ENCODE results near the gene SLC19A1.
A peak's percentile ranks its signal among the peaks of the same experiment; 100 is the strongest.

SLC19A1 gene

DNA sequence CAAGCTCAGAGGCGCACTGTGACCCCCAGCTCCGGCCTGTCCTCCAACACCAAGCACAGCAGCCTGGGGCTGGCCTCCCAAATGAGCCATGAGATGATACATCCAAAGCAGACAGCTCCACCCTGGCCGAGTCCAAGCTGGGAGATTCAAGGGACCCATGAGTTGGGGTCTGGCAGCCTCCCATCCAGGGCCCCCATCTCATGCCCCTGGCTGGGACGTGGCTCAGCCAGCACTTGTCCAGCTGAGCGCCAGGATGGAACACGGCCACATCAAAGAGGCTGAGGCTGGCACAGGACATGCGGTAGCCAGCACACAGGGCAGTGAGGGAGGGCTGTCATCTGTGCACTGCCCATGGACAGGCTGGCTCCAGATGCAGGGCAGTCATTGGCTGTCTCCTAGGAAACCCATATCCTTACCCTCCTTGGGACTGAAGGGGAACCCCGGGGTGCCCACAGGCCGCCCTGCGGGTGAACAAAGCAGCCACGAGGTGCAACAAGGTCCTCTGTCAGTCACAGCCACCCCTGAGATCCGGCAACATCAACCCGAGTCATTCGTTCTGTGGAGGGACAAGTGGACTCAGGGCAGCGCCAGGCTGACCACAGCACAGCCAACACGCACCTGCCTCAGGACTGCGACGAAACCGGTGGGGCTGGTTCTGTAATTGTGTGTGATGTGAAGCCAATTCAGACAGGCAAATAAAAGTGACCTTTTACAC lies 29.1 kb downstream of the SLC19A1 start:
- peak; percentile 74 for TF ChIP-seq NFIC (IDR thresholded peaks at IDR 0.05)
- no peak for TF ChIP-seq EGR1 (IDR thresholded peaks at IDR 0.05)
- TF ChIP-seq CEBPB (IDR thresholded peaks at IDR 0.05): no peak
- TF ChIP-seq, protein P1, sequence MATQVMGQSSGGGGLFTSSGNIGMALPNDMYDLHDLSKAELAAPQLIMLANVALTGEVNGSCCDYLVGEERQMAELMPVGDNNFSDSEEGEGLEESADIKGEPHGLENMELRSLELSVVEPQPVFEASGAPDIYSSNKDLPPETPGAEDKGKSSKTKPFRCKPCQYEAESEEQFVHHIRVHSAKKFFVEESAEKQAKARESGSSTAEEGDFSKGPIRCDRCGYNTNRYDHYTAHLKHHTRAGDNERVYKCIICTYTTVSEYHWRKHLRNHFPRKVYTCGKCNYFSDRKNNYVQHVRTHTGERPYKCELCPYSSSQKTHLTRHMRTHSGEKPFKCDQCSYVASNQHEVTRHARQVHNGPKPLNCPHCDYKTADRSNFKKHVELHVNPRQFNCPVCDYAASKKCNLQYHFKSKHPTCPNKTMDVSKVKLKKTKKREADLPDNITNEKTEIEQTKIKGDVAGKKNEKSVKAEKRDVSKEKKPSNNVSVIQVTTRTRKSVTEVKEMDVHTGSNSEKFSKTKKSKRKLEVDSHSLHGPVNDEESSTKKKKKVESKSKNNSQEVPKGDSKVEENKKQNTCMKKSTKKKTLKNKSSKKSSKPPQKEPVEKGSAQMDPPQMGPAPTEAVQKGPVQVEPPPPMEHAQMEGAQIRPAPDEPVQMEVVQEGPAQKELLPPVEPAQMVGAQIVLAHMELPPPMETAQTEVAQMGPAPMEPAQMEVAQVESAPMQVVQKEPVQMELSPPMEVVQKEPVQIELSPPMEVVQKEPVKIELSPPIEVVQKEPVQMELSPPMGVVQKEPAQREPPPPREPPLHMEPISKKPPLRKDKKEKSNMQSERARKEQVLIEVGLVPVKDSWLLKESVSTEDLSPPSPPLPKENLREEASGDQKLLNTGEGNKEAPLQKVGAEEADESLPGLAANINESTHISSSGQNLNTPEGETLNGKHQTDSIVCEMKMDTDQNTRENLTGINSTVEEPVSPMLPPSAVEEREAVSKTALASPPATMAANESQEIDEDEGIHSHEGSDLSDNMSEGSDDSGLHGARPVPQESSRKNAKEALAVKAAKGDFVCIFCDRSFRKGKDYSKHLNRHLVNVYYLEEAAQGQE (IDR thresholded peaks at IDR 0.05; ENCODE audit: low read depth): no peak
- TF ChIP-seq, protein P2, sequence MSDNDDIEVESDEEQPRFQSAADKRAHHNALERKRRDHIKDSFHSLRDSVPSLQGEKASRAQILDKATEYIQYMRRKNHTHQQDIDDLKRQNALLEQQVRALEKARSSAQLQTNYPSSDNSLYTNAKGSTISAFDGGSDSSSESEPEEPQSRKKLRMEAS (IDR thresholded peaks at IDR 0.05): peak; percentile 85
- TF ChIP-seq TCF12 (IDR thresholded peaks at IDR 0.05; ENCODE audit: low read depth): peak; percentile 64
- no peak; the same call in 1 of the 2 replicates for TF ChIP-seq RAD21 (IDR thresholded peaks at IDR 0.05; ENCODE audit: low read depth)
- peak; percentile 66 for TF ChIP-seq TEAD4 (IDR thresholded peaks at IDR 0.05)
- no peak for TF ChIP-seq YY1 (IDR thresholded peaks at IDR 0.05; ENCODE audit: low read depth)
- TF ChIP-seq, protein P3, sequence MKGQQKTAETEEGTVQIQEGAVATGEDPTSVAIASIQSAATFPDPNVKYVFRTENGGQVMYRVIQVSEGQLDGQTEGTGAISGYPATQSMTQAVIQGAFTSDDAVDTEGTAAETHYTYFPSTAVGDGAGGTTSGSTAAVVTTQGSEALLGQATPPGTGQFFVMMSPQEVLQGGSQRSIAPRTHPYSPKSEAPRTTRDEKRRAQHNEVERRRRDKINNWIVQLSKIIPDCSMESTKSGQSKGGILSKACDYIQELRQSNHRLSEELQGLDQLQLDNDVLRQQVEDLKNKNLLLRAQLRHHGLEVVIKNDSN (IDR thresholded peaks at IDR 0.05): no peak
- no peak for TF ChIP-seq ZBTB7A (IDR thresholded peaks at IDR 0.05; ENCODE audit: low read depth)

DNA sequence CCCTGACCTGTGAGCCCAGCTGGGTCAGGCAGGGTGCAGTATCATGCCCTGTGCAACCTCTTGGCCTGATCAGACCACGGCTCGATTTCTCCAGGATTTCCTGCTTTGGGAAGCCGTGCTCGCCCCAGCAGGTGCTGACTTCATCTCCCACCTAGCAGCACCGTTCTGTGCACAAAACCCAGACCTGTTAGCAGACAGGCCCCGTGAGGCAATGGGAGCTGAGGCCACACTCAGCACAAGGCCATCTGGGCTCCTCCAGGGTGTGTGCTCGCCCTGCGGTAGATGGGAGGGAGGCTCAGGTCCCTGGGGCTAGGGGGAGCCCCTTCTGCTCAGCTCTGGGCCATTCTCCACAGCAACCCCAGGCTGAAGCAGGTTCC lies 29.6 kb downstream of the SLC19A1 start:
- TF ChIP-seq EGR1 (IDR thresholded peaks at IDR 0.05) (no peak), RAD21 (IDR thresholded peaks at IDR 0.05; ENCODE audit: low read depth) (no peak), CREB1 (IDR thresholded peaks at IDR 0.05; ENCODE audit: low read depth) (no peak), ZBTB7A (IDR thresholded peaks at IDR 0.05; ENCODE audit: low read depth) (no peak), CEBPB (IDR thresholded peaks at IDR 0.05) (no peak), YY1 (IDR thresholded peaks at IDR 0.05; ENCODE audit: low read depth) (no peak), FOXM1 (IDR thresholded peaks at IDR 0.05; ENCODE audit: borderline replicate concordance, low read depth) (no peak), TCF12 (IDR thresholded peaks at IDR 0.05; ENCODE audit: low read depth) (no peak), NFIC (IDR thresholded peaks at IDR 0.05) (no peak), TAF1 (IDR thresholded peaks at IDR 0.05; ENCODE audit: low read depth) (no peak), EP300 (IDR thresholded peaks at IDR 0.05; ENCODE audit: borderline replicate concordance) (no peak), TEAD4 (IDR thresholded peaks at IDR 0.05) (no peak)
- TF ChIP-seq, protein P2 (IDR thresholded peaks at IDR 0.05): no peak
- TF ChIP-seq, protein P3 (IDR thresholded peaks at IDR 0.05): no peak
- TF ChIP-seq, protein P1 (IDR thresholded peaks at IDR 0.05; ENCODE audit: low read depth): no peak

DNA sequence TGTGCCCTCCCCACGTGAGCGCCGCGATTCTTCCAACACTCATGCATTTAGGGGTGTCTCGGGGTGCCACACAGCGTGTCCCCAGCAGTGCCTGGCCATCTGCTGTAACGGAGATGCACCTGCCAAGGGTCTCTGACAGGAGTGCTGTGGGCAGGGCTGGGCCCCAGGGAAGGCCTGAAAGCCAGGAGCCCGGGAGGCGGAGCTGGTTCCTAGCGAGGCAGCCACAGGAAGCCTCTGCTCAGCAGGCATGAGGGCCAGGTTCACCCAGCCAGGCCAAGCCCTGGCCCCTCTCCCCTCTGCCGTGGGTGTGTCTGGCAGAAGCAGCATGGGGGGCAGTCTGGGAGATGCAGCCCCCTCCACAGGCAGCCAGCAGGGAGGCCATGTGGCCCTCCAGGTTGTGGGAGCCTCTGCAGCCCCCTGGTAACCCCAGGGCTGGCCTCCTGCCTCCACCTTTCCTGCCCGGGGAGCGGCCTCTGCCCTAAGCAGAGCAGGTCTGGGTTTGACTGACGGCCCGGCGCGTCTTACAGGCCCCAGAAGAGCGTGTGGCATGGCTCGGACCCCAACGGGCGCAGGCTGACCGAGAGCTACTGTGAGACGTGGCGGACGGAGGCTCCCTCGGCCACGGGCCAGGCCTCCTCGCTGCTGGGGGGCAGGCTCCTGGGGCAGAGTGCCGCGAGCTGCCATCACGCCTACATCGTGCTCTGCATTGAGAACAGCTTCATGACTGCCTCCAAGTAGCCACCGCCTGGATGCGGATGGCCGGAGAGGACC lies 30.4 kb downstream of the SLC19A1 start:
- TF ChIP-seq RAD21 (IDR thresholded peaks at IDR 0.05; ENCODE audit: low read depth): no peak
- TF ChIP-seq EP300 (IDR thresholded peaks at IDR 0.05; ENCODE audit: borderline replicate concordance): peak; percentile 17; the same call in 1 of the 2 replicates

DNA sequence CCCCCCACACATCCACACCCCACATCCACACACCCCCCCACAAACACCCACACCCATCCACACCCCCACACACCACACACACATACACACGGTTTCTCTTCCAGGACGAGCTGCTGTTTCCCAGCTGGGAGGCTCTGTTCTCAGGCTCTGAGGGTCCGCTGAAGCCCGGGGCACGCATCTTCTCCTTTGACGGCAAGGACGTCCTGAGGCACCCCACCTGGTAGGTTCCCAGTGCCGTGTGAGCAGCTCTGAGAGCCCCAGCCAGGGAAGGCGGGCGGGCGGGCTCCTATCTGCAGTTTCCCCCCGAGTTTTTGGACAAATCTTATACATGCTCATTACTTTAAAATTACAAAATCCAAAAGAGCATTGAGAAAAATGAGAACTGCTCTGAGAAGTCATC lies 31.2 kb downstream of the SLC19A1 start:
- TF ChIP-seq, protein P2 (IDR thresholded peaks at IDR 0.05): no peak
- TF ChIP-seq CREB1 (IDR thresholded peaks at IDR 0.05; ENCODE audit: low read depth) (no peak), FOXM1 (IDR thresholded peaks at IDR 0.05; ENCODE audit: borderline replicate concordance, low read depth) (no peak), CEBPB (IDR thresholded peaks at IDR 0.05) (no peak), TEAD4 (IDR thresholded peaks at IDR 0.05) (no peak), RAD21 (IDR thresholded peaks at IDR 0.05; ENCODE audit: low read depth) (no peak), TAF1 (IDR thresholded peaks at IDR 0.05; ENCODE audit: low read depth) (no peak), ZBTB7A (IDR thresholded peaks at IDR 0.05; ENCODE audit: low read depth) (no peak), TCF12 (IDR thresholded peaks at IDR 0.05; ENCODE audit: low read depth) (no peak)
- TF ChIP-seq, protein P1 (IDR thresholded peaks at IDR 0.05; ENCODE audit: low read depth): no peak

Measured in Ishikawa (cell line).